Body of pancreas (tissue), 4 donors: ENCODE measurements around the gene WTAP.

Source experiments
- CTCF ChIP-seq, 7 experiments: fragments of 450-650 bp in 4 of 7; fragments of 200-600 bp in 3 of 7; sonication (generic) in 3 of 7; IDR thresholded peaks; one replicate each; pipeline ENCODE4 v1.5.1; 2016 to 2019; ENCODE audit warnings: antibody characterized with exemption in 7 of 7
- POLR2A ChIP-seq, 3 donors: fragments of 450-650 bp; IDR thresholded peaks; one replicate each; pipeline ENCODE4 v1.6.1; 2016; ENCODE audit warnings: antibody characterized with exemption in 3 of 3, mild to moderate bottlenecking in 2 of 3

DNA sequence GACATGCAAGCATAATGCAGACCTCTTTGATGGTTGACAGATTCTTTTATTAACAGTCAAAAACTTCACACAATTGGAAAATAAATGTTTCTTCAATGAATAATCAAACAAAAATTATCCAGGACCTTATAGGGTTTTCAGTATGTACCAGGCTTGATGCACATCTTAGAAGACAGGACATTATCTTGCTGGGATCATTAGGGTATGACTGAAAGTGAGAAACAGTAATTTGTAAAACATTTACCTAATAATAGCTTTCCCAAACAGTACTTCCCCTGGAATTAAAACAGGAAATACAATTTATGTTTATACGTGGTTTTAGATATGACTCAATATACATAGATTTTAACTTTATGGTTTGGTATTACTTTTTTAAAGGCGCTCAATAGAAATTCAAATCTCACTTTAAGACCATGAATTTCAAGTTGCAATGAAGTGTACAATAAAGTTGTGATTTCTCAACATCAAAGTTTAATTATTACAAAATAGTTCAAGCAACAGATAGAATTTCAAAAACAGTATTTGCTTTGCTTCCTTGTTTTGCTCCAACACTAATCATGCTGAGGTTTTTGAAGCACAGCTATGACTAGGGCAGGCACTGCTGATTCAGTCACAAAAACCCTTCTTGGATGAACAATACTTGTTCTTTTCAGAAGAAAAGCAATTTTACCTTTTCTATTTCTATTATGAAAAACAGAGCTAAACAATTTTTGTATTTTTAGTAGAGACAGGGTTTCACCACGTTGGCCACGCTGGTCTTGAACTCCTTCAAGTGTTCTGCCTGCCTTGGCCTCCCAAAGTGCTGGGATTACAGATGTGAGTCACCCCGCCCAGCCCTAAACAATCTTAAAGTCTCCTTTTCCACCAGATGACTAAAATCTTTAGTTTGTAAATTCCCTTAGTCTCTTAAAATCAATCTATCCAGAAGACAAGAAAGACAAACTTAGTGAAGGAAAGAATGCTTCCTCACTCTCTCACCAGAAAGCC lies 47.9 kb upstream of the WTAP start:
- TF ChIP-seq CTCF (IDR thresholded peaks at IDR 0.05) = no peak
- TF ChIP-seq POLR2A (IDR thresholded peaks at IDR 0.05) = no peak
